ENCODE measurements around the gene KLHL3. TPM values are rescaled to one million over a fixed set of nuclear protein-coding genes. Genes with fewer than 3 reads are reported as not detected.
A peak's percentile ranks its signal among the peaks of the same experiment; 100 is the strongest.

Gene KLHL3
- total and polyA plus RNA-seq, 9 of the 15 experiments (the other 6 are each of a cell fraction or from before 2014, with no cell fraction given): under 0.01 to 1.5 (median 0.22) TPM

GRCh38 chr5:137672001-137672400, 63.9 kb downstream of the KLHL3 start:
- ChIA-PET CTCF (ENCODE audit: low intra/inter-chr PET ratio) (no interaction called here), POLR2A (no interaction called here)
- no peak overlapping the region for H2AFZ ChIP-seq (ENCODE audit: low read depth, low read length)

More at GRCh38 chr5:137672001-137672400, 63.9 kb downstream of the KLHL3 start:
- intact Hi-C loops (cut with micrococcal nuclease) (no loop called here), in situ Hi-C loops (cut with MboI) (no loop called here)
- Histone ChIP-seq H3K4me1 (replicated peaks in 1 of 2; ENCODE audit: control insufficient read depth in 2 of 2, insufficient read depth in 2 of 2, low read length in 2 of 2) (no peaks in the 10 kb centered on the region), H3K27ac (ENCODE audit: extremely low read depth, low read depth, low read length) (no peak overlapping the region), H3K9me3 (replicated peaks; ENCODE audit: control insufficient read depth, insufficient read depth, low read depth, low read length) (no peaks in the 10 kb centered on the region), H3K27me3 (ENCODE audit: control insufficient read depth in 2 of 2, insufficient read depth in 2 of 2, low read length in 2 of 2) (peaks cover 7 to 21% of the 10 kb centered on the region in 2 experiments; a peak in 4 of 5 replicates), H3K9ac (ENCODE audit: insufficient read depth in 1 of 2, low read depth in 2 of 2, low read length in 2 of 2) (peak overlapping the region in 1 of 2 experiments; percentile 36; a peak in 1 of 4 replicates), H3K9me1 (ENCODE audit: control insufficient read depth, insufficient read depth, low read length) (no peaks in the 10 kb centered on the region), H3K79me2 (ENCODE audit: control insufficient read depth, insufficient read depth, low read length) (no peaks in the 10 kb centered on the region), H3K4me2 (ENCODE audit: insufficient read depth, low read length) (no peak overlapping the region), H3K36me3 (ENCODE audit: control insufficient read depth, insufficient read depth, low read length) (no peaks in the 10 kb centered on the region), H4K20me1 (replicated peaks; ENCODE audit: control insufficient read depth, insufficient read depth, low read length) (no peaks in the 10 kb centered on the region), H3K4me3 (no peak overlapping the region)
- TF ChIP-seq KHSRP (IDR thresholded peaks at IDR 0.05) (no peak), ZNF282 (CRISPR knock-in tag; IDR thresholded peaks at IDR 0.05) (no peak), GMEB1 (CRISPR knock-in tag; IDR thresholded peaks at IDR 0.05) (no peak), SIX5 (IDR thresholded peaks at IDR 0.05; ENCODE audit: borderline replicate concordance in 1 of 2, insufficient read depth in 1 of 2, low read depth in 1 of 2, low read length in 2 of 2) (no peak), ZBTB8A (IDR thresholded peaks at IDR 0.05; ENCODE audit: partially characterized antibody) (no peak), ZNF347 (CRISPR knock-in tag; IDR thresholded peaks at IDR 0.05; ENCODE audit: low read depth) (no peak)
- TF ChIP-seq, protein P1, sequence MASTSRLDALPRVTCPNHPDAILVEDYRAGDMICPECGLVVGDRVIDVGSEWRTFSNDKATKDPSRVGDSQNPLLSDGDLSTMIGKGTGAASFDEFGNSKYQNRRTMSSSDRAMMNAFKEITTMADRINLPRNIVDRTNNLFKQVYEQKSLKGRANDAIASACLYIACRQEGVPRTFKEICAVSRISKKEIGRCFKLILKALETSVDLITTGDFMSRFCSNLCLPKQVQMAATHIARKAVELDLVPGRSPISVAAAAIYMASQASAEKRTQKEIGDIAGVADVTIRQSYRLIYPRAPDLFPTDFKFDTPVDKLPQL (IDR thresholded peaks at IDR 0.05; ENCODE audit: extremely low read depth, insufficient read length): no peak
- TF ChIP-seq, protein P2, sequence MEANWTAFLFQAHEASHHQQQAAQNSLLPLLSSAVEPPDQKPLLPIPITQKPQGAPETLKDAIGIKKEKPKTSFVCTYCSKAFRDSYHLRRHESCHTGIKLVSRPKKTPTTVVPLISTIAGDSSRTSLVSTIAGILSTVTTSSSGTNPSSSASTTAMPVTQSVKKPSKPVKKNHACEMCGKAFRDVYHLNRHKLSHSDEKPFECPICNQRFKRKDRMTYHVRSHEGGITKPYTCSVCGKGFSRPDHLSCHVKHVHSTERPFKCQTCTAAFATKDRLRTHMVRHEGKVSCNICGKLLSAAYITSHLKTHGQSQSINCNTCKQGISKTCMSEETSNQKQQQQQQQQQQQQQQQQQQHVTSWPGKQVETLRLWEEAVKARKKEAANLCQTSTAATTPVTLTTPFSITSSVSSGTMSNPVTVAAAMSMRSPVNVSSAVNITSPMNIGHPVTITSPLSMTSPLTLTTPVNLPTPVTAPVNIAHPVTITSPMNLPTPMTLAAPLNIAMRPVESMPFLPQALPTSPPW (CRISPR knock-in tag; IDR thresholded peaks at IDR 0.05): no peak
- no peak for ATAC-seq
- 0% methylated on average over 6 of the region's 6 CpGs for WGBS (ENCODE audit: insufficient coverage, low coverage, missing lambda C conversion rate)
- no peak for DNase-seq (ENCODE audit: extremely low read depth in 1 of 4, low spot score in 3 of 4)
- FAIRE-seq: no peak
- BruUV-seq (replicated peaks): no TSS peak
